GM21515 (cell line): Measurements from ENCODE around the gene REC8.

ENCODE experiments used
- ATAC-seq: cut with Tn5 transposase; IDR thresholded peaks from one replicate; pipeline ENCODE4 v1.9.1; 2021; ENCODE audit not compliant: unreplicated experiment

REC8 gene

GRCh38 chr14:24171422-24172260, at the start of gene REC8:
TSS of gene REC8 (plus strand) at chr14:24172080. CDS start at chr14:24172553, 473 bp downstream.
- ATAC-seq, result peak; percentile 79

- ATAC-seq, result no peak
Observed at GRCh38 chr14:24122416-24122815, 49.5 kb upstream of the REC8 start.

- ATAC-seq, result no peak
Observed at GRCh38 chr14:24122898-24123297, 49.0 kb upstream of the REC8 start.

- no peak for ATAC-seq
Observed at GRCh38 chr14:24123424-24124417, 48.2 kb upstream of the REC8 start.

GRCh38 chr14:24126939-24127338, 44.9 kb upstream of the REC8 start:
- no peak for ATAC-seq

- ATAC-seq, result no peak
Observed at GRCh38 chr14:24127673-24128072, 44.2 kb upstream of the REC8 start.

- ATAC-seq, result no peak
Observed at GRCh38 chr14:24129410-24129998, 42.4 kb upstream of the REC8 start.

GRCh38 chr14:24130380-24130716, 41.5 kb upstream of the REC8 start, which contains the start of gene FITM1:
TSS of gene FITM1 (plus strand) at chr14:24130659. CDS start at chr14:24131564, 905 bp downstream.
- ATAC-seq, result no peak

- no peak for ATAC-seq
Observed at GRCh38 chr14:24130717-24131548, 40.9 kb upstream of the REC8 start.

GRCh38 chr14:24131549-24131966, 40.3 kb upstream of the REC8 start:
- no peak for ATAC-seq

- no peak for ATAC-seq
Observed at GRCh38 chr14:24132061-24132685, 39.7 kb upstream of the REC8 start.

GRCh38 chr14:24132976-24133375, 38.9 kb upstream of the REC8 start:
- ATAC-seq, result no peak

GRCh38 chr14:24133735-24134134, 38.1 kb upstream of the REC8 start:
- ATAC-seq, result no peak

- peak; percentile 4 for ATAC-seq
Observed at GRCh38 chr14:24135584-24135833, 36.4 kb upstream of the REC8 start.

GRCh38 chr14:24135834-24136683, 35.8 kb upstream of the REC8 start, which contains the start of gene PSME1:
TSS of gene PSME1 (plus strand) at chr14:24136194. CDS start at chr14:24136263, 69 bp downstream.
- ATAC-seq, result peak; percentile 79

GRCh38 chr14:24136684-24137528, 35.0 kb upstream of the REC8 start:
- no peak for ATAC-seq

- no peak for ATAC-seq
Observed at GRCh38 chr14:24137529-24138395, 34.1 kb upstream of the REC8 start.
